Astrocyte of the spinal cord (primary cell): ENCODE results near the gene MARCKSL1.

Source experiments
- DNase-seq: peaks from one replicate; pipeline ENCODE4 v3.0.0; 2011; ENCODE audit warnings: low read depth, low spot score
- H3K4me3 ChIP-seq: 2 replicates; pipeline ENCODE4 v1.5.1; 2011; ENCODE audit warnings: low read depth, mild to moderate bottlenecking, low read length, moderate library complexity
- CTCF ChIP-seq: IDR thresholded peaks from 2 replicates; pipeline ENCODE4 v1.5.1; 2012; ENCODE audit warnings: low read depth, mild to moderate bottlenecking, low read length, inconsistent platforms
- in situ Hi-C: cut with HindIII; loops from 2 replicates; pipeline ENCODE4 v1.10.0; 2017; ENCODE audit warnings: low sequenced_read_pairs

Gene MARCKSL1

GRCh38 chr1:32367912-32368635 is 32.0 kb upstream of the MARCKSL1 start:
- DNase-seq, result no peak
- no peak for TF ChIP-seq CTCF
- H3K4me3 ChIP-seq, result no peak overlapping the region
- in situ Hi-C loops, result no loop called here

- no peak for DNase-seq
- in situ Hi-C loops, result no loop called here
- H3K4me3 ChIP-seq, result no peak overlapping the region
- no peak for TF ChIP-seq CTCF
Measured at GRCh38 chr1:32365445-32365844, 29.4 kb upstream of the MARCKSL1 start.

- TF ChIP-seq CTCF, result no peak
- in situ Hi-C loops, result no loop called here
- no peak for DNase-seq
- H3K4me3 ChIP-seq, result no peak overlapping the region
Measured at GRCh38 chr1:32364836-32365235, 28.8 kb upstream of the MARCKSL1 start.

- no peak overlapping the region for H3K4me3 ChIP-seq
- TF ChIP-seq CTCF, result no peak
- in situ Hi-C loops, result no loop called here
- DNase-seq, result no peak
Measured at GRCh38 chr1:32363713-32364112, 27.7 kb upstream of the MARCKSL1 start.

GRCh38 chr1:32362474-32363313 is 26.7 kb upstream of the MARCKSL1 start, which contains the start of the genes FAM229A and TSSK3:
FAM229A (minus strand) TSS chr1:32362485; CDS start chr1:32362091, 394 bp downstream.
TSSK3 (plus strand) TSS chr1:32362539; CDS start chr1:32362702, 163 bp downstream.
- in situ Hi-C loops, result no loop called here
- DNase-seq, result no peak
- TF ChIP-seq CTCF, result no peak
- H3K4me3 ChIP-seq, result peak within 1 kb of the TSS; percentile 27

- in situ Hi-C loops, result no loop called here
- peak overlapping the region; percentile 27 for H3K4me3 ChIP-seq
- DNase-seq, result no peak
- peak; percentile 43 for TF ChIP-seq CTCF
Measured at GRCh38 chr1:32361674-32362473, 25.8 kb upstream of the MARCKSL1 start.
